K562 (cell line): ENCODE measurements around the gene FBXO10. TPM values are rescaled to one million over a fixed set of nuclear protein-coding genes. Genes with fewer than 3 reads are reported as not detected.

Experiments
- BRF1 ChIP-seq: IDR thresholded peaks from 3 replicates; pipeline ENCODE4 v1.6.1; 2011; ENCODE audit warnings: borderline replicate concordance, mild to moderate bottlenecking; ENCODE audit not compliant: insufficient read length; ENCODE audit errors: extremely low read depth
- CSDE1 ChIP-seq, 2 experiments: fragments of 450-650 bp; IDR thresholded peaks; 2 replicates each; pipeline ENCODE4 v1.6.1; 2016; ENCODE audit warnings: mild to moderate bottlenecking in 1 of 2
- DDX20 ChIP-seq: fragments of 450-650 bp; IDR thresholded peaks from 2 replicates; pipeline ENCODE4 v1.6.1; 2016; ENCODE audit warnings: missing genetic modification characterization, low read depth, mild to moderate bottlenecking, missing compliant biosample characterization, moderate library complexity
- EP300 ChIP-seq: IDR thresholded peaks from 2 replicates; pipeline ENCODE4 v1.6.1; 2012; ENCODE audit warnings: low read length, improper control_type of control experiment
- GATAD2B ChIP-seq: fragments of 450-650 bp; IDR thresholded peaks from 2 replicates; pipeline ENCODE4 v1.6.1; 2017; ENCODE audit warnings: mild to moderate bottlenecking, borderline replicate concordance
- NCOA2 ChIP-seq, 2 experiments: fragments of 450-650 bp; IDR thresholded peaks; 2 replicates each; pipeline ENCODE4 v1.6.1; 2018; ENCODE audit warnings: mild to moderate bottlenecking in 2 of 2, moderate library complexity in 1 of 2; ENCODE audit not compliant: partially characterized antibody in 2 of 2
- NELFE ChIP-seq: IDR thresholded peaks from 2 replicates; pipeline ENCODE4 v1.6.1; 2011; ENCODE audit warnings: mild to moderate bottlenecking; ENCODE audit not compliant: insufficient read depth, insufficient read length
- NR2C2 ChIP-seq, 2 experiments: fragments of 200-800 bp in 1 of 2; sonication (Bioruptor generic) in 1 of 2; sonication (generic) in 1 of 2; formaldehyde crosslinking in 1 of 2; IDR thresholded peaks; 2 replicates each; pipeline versions ENCODE4 v1.6.1 to v1.8.0; 2016 to 2022; ENCODE audit warnings: mild to moderate bottlenecking in 1 of 2, missing compliant biosample characterization in 1 of 2, missing genetic modification characterization in 1 of 2, missing genetic modification reagents in 1 of 2
- PHF8 ChIP-seq: fragments of 200-600 bp; sonication (generic); IDR thresholded peaks from 2 replicates; pipeline ENCODE4 v1.6.1; 2012; ENCODE audit warnings: mixed run types, mild to moderate bottlenecking, inconsistent platforms, low read length, moderate library complexity, borderline replicate concordance
- POLR3G ChIP-seq: IDR thresholded peaks from 2 replicates; pipeline ENCODE4 v1.6.1; 2011; ENCODE audit not compliant: insufficient read length, insufficient replicate concordance; ENCODE audit errors: extremely low read depth
- SNIP1 ChIP-seq: fragments of 450-650 bp; IDR thresholded peaks from 2 replicates; pipeline ENCODE4 v1.7.1; 2017; ENCODE audit warnings: low read depth, mild to moderate bottlenecking
- TBL1XR1 ChIP-seq, 2 experiments: IDR thresholded peaks; 2 replicates each; pipeline ENCODE4 v1.6.1; 2012; ENCODE audit warnings: improper control_type of control experiment in 2 of 2, low read length in 2 of 2, mild to moderate bottlenecking in 1 of 2
- TCF3 ChIP-seq: sonication (generic); formaldehyde crosslinking; IDR thresholded peaks from 2 replicates; pipeline ENCODE4 v1.4.0; 2020; ENCODE audit warnings: mild to moderate bottlenecking, missing genetic modification reagents
- THRAP3 ChIP-seq: fragments of 450-650 bp; IDR thresholded peaks from 2 replicates; pipeline ENCODE4 v1.6.1; 2016; ENCODE audit warnings: mild to moderate bottlenecking, inconsistent platforms, borderline replicate concordance
- YBX1 ChIP-seq: fragments of 450-650 bp; IDR thresholded peaks from 2 replicates; pipeline ENCODE4 v1.7.1; 2016; ENCODE audit warnings: mild to moderate bottlenecking
- ZC3H4 ChIP-seq: sonication (generic); formaldehyde crosslinking; IDR thresholded peaks from 2 replicates; pipeline ENCODE4 v1.9.0; 2021; ENCODE audit warnings: missing genetic modification reagents, borderline replicate concordance
- ZNF311 ChIP-seq: fragments of 250-450 bp; sonication (Bioruptor Pico); IDR thresholded peaks from 2 replicates; pipeline ENCODE4 v1.4.0; 2020; ENCODE audit warnings: mild to moderate bottlenecking, moderate library complexity
- ZNF324 ChIP-seq: fragments of 250-450 bp; sonication (Bioruptor Pico); IDR thresholded peaks from 2 replicates; pipeline ENCODE4 v1.4.0; 2020; ENCODE audit warnings: mild to moderate bottlenecking
- ZNF668 ChIP-seq: fragments of 250-450 bp; sonication (Bioruptor Pico); IDR thresholded peaks from 2 replicates; pipeline ENCODE4 v1.8.0; 2022; ENCODE audit warnings: mild to moderate bottlenecking, inconsistent platforms
- ZNF76 ChIP-seq: fragments of 250-450 bp; sonication (Bioruptor Pico); IDR thresholded peaks from 2 replicates; pipeline ENCODE4 v1.4.0; 2020; ENCODE audit warnings: mild to moderate bottlenecking, moderate library complexity, borderline replicate concordance
- ZSCAN29 ChIP-seq: fragments of 450-650 bp; IDR thresholded peaks from 2 replicates; pipeline ENCODE4 v1.6.1; 2017
- polyA plus RNA-seq, 8 experiments: library from polyadenylated mRNA; depleted of rRNA in 4 of 8; stranded (reverse) in 5 of 8; unstranded in 3 of 8; fragments of >200 nt; fragmentation: Nextera tagmentation in 2 of 8; fragmentation: Illumina TruSeq in 1 of 8; extraction: Ambion mirVana in 2 of 8; extraction: Trizol in 1 of 8; gene quantifications; 2 replicates each; pipeline versions ENCODE4 v1.2.1 to v1.2.3, GENCODE V29; 2011 to 2014; ENCODE audit warnings: inconsistent platforms in 1 of 8, missing spikeins in 1 of 8
- total RNA-seq, 7 experiments: library from RNA; depleted of rRNA in 6 of 7; stranded (reverse); fragments of >200 nt in 6 of 7; fragmentation: Illumina TruSeq in 2 of 7; extraction: Trizol in 2 of 7; gene quantifications; 2 replicates each; pipeline versions ENCODE4 v1.2.1 to v1.2.3, GENCODE V29; 2011 to 2021; ENCODE audit warnings: low replicate concordance in 1 of 7
- TF ChIP-seq, protein P1 (sequence below): fragments of 450-650 bp; formaldehyde crosslinking; IDR thresholded peaks from 2 replicates; pipeline ENCODE4 v1.4.0; 2020; ENCODE audit warnings: mild to moderate bottlenecking, moderate library complexity
- TF ChIP-seq, protein P2 (sequence below): fragments of 250-450 bp; sonication (Bioruptor Pico); IDR thresholded peaks from 2 replicates; pipeline ENCODE4 v1.4.0; 2020; ENCODE audit warnings: mild to moderate bottlenecking, moderate library complexity
- TF ChIP-seq, protein P3 (sequence below): sonication (generic); formaldehyde crosslinking; IDR thresholded peaks from 2 replicates; pipeline ENCODE4 v1.8.0; 2022; ENCODE audit warnings: mild to moderate bottlenecking, missing genetic modification reagents
- TF ChIP-seq, protein P4 (sequence below): sonication (generic); formaldehyde crosslinking; IDR thresholded peaks from 2 replicates; pipeline ENCODE4 v1.8.0; 2022; ENCODE audit warnings: mild to moderate bottlenecking, low read depth, missing genetic modification reagents

The FBXO10 gene
- total and polyA plus RNA-seq, 9 of the 15 experiments (the other 6 are each of a cell fraction or from before 2014, with no cell fraction given), result 0.84 to 9.9 (median 6.0) TPM

DNA sequence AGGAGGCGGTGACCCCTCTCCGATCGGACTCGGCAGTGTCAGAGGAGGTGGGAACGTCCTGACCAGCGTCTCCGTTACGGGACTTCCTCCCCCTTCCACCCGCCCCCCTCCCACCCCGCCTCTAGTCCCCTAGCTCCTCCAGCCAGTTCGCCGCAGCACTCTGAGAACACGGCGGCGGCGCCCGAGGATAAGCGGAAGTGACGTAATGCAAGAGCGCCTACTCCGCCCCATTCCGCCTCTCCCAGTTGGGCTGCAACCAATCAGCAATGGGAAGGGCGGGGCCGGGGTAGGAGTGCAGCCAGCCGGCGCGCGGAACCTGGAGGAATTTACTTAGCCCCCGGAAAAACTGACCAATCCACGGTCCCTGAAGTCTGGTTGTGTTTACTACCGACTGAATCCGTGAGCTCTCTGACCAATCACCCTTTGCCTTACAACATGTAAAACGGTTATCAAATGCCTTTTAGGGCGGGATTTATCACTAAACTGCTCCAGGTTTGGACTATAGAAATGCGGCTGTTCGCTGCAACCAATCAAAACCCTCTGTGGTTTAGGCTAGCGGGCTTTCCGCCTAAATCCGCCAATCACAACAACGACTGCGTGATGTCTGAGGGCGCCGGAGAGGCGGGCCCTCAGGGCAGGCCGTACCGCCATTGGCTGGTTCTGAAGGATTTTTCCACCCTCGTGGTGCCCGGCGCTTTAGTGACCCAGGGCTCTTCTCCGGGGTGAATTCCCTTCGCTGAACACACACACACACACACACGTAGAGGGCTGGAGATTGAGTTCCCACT is 110.7 kb downstream of the FBXO10 start, which contains the start of gene ZBTB5 (continued):
- TF ChIP-seq ZC3H4 (no peak), ZSCAN29 (no peak), ZNF76 (CRISPR knock-in tag) (no peak), EP300 (peak; percentile 22; the same call in 1 of the 2 replicates), NR2C2 (CRISPR knock-in tag; IDR thresholded peaks at IDR 0.05) (no peak), NR2C2 (tag; IDR thresholded peaks at IDR 0.05) (peak; percentile 82), YBX1 (no peak), ZNF668 (CRISPR knock-in tag) (no peak), NCOA2 (IDR thresholded peaks at IDR 0.05; ENCODE audit: partially characterized antibody in 2 of 2) (no peak), ZNF311 (CRISPR knock-in tag) (no peak), TBL1XR1 (IDR thresholded peaks at IDR 0.05; ENCODE audit: low read length in 2 of 2) (peak in 1 of 2 experiments; percentile 29; a peak in 1 of 4 replicates), PHF8 (peak; percentile 54; the same call in 1 of the 2 replicates), DDX20 (tag) (no peak), GATAD2B (no peak), CSDE1 (IDR thresholded peaks at IDR 0.05) (no peak), POLR3G (no peak), SNIP1 (no peak), BRF1 (no peak), THRAP3 (no peak), ZNF324 (CRISPR knock-in tag) (no peak), TCF3 (CRISPR knock-in tag) (no peak), NELFE (no peak)
- TF ChIP-seq, protein P1, sequence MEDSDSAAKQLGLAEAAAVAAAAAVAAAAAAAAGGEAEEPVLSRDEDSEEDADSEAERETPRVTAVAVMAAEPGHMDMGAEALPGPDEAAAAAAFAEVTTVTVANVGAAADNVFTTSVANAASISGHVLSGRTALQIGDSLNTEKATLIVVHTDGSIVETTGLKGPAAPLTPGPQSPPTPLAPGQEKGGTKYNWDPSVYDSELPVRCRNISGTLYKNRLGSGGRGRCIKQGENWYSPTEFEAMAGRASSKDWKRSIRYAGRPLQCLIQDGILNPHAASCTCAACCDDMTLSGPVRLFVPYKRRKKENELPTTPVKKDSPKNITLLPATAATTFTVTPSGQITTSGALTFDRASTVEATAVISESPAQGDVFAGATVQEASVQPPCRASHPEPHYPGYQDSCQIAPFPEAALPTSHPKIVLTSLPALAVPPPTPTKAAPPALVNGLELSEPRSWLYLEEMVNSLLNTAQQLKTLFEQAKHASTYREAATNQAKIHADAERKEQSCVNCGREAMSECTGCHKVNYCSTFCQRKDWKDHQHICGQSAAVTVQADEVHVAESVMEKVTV (CRISPR knock-in tag), result no peak
- TF ChIP-seq, protein P2, sequence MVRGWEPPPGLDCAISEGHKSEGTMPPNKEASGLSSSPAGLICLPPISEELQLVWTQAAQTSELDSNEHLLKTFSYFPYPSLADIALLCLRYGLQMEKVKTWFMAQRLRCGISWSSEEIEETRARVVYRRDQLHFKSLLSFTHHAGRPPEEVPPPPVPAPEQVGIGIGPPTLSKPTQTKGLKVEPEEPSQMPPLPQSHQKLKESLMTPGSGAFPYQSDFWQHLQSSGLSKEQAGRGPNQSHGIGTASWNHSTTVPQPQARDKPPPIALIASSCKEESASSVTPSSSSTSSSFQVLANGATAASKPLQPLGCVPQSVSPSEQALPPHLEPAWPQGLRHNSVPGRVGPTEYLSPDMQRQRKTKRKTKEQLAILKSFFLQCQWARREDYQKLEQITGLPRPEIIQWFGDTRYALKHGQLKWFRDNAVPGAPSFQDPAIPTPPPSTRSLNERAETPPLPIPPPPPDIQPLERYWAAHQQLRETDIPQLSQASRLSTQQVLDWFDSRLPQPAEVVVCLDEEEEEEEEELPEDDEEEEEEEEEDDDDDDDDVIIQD (CRISPR knock-in tag), result no peak
- TF ChIP-seq, protein P3, sequence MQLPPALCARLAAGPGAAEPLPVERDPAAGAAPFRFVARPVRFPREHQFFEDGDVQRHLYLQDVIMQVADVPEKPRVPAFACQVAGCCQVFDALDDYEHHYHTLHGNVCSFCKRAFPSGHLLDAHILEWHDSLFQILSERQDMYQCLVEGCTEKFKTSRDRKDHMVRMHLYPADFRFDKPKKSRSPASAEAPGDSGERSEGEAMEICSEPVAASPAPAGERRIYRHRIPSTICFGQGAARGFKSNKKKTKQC, result no peak
- TF ChIP-seq, protein P4, sequence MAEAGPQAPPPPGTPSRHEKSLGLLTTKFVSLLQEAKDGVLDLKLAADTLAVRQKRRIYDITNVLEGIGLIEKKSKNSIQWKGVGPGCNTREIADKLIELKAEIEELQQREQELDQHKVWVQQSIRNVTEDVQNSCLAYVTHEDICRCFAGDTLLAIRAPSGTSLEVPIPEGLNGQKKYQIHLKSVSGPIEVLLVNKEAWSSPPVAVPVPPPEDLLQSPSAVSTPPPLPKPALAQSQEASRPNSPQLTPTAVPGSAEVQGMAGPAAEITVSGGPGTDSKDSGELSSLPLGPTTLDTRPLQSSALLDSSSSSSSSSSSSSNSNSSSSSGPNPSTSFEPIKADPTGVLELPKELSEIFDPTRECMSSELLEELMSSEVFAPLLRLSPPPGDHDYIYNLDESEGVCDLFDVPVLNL, result no peak
